Ramos (cell line): ENCODE results near the gene MAPK9.

Experiments used
- in situ Hi-C: fragments of 300-500 bp; cut with MboI; formaldehyde crosslinking; loops from one replicate; pipeline ENCODE4 v1.14.3; 2022; ENCODE audit warnings: low sequenced_read_pairs; ENCODE audit not compliant: unreplicated experiment

The MAPK9 gene

GRCh38 chr5:180328296-180329137, 36.6 kb upstream of the MAPK9 start:
- in situ Hi-C loops, result loop anchor here (10.0 kb wide), 1 partner anchor 134 kb away; no protein-coding TSS in a partner anchor

- in situ Hi-C loops, result loop anchor here (10.0 kb wide), 1 partner anchor 132 kb away; no protein-coding TSS in a partner anchor
Observed at GRCh38 chr5:180326989-180327565, 35.2 kb upstream of the MAPK9 start.

- in situ Hi-C loops, result loop anchor here (10.0 kb wide), 1 partner anchor 130 kb away; no protein-coding TSS in a partner anchor
Observed at GRCh38 chr5:180324601-180324950, 32.7 kb upstream of the MAPK9 start.

- in situ Hi-C loops, result loop anchor here (10.0 kb wide), 1 partner anchor 129 kb away; no protein-coding TSS in a partner anchor
Observed at GRCh38 chr5:180323941-180324600, 32.2 kb upstream of the MAPK9 start.

GRCh38 chr5:180323160-180323559, 31.3 kb upstream of the MAPK9 start:
- in situ Hi-C loops, result loop anchor here (10.0 kb wide), 1 partner anchor 128 kb away; no protein-coding TSS in a partner anchor

- in situ Hi-C loops, result no loop called here
Observed at GRCh38 chr5:180318456-180319089, 26.7 kb upstream of the MAPK9 start.

- in situ Hi-C loops, result no loop called here
Observed at GRCh38 chr5:180316586-180316985, 24.7 kb upstream of the MAPK9 start.

- in situ Hi-C loops, result no loop called here
Observed at GRCh38 chr5:180315762-180316212, 23.9 kb upstream of the MAPK9 start.

- in situ Hi-C loops, result no loop called here
Observed at GRCh38 chr5:180313677-180314505, 22.0 kb upstream of the MAPK9 start.

GRCh38 chr5:180311216-180311615, 19.3 kb upstream of the MAPK9 start:
- in situ Hi-C loops, result no loop called here

- in situ Hi-C loops, result no loop called here
Observed at GRCh38 chr5:180306796-180307195, 14.9 kb upstream of the MAPK9 start.

GRCh38 chr5:180305481-180305880, 13.6 kb upstream of the MAPK9 start:
- in situ Hi-C loops, result no loop called here

GRCh38 chr5:180304431-180305375, 12.8 kb upstream of the MAPK9 start:
- in situ Hi-C loops, result no loop called here

- in situ Hi-C loops, result no loop called here
Observed at GRCh38 chr5:180304016-180304292, 12.1 kb upstream of the MAPK9 start.

- in situ Hi-C loops, result no loop called here
Observed at GRCh38 chr5:180303226-180304015, 11.5 kb upstream of the MAPK9 start.

GRCh38 chr5:180302256-180302655, 10.4 kb upstream of the MAPK9 start:
- in situ Hi-C loops, result no loop called here

GRCh38 chr5:180301253-180301652, 9.4 kb upstream of the MAPK9 start:
- in situ Hi-C loops, result no loop called here

GRCh38 chr5:180299526-180299925, 7.6 kb upstream of the MAPK9 start:
- in situ Hi-C loops, result no loop called here
